Measurements from ENCODE around the gene RCAN1.
"Not testable (repeated sequence)": the region's sequence is repeated elsewhere in the genome, so short reads cannot be mapped to it uniquely, and the experiment has no call there.

RCAN1 gene

DNA sequence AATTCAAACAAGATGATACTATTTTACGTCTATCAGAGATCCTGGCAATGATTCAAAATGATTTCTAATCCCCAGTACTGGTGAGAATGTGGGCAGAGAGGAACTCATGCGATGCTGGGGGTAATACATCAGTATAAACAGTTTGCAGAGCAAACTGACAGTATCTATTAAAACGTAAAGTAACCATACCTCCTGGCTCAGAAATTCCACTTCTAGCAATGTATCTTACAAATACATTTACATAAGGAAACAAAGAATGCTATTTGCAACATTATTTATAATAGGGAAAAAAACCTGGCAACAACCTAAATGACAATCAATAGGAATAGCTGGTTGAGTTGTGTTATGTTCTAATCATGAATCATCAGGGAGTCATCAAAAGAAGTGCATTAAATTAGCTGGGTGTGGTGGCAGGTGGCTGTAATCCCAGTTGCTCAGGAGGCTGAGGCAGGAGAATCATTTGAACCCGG lies 15.9 kb downstream of the RCAN1 start:
- DNase-seq = peak; percentile 74

DNA sequence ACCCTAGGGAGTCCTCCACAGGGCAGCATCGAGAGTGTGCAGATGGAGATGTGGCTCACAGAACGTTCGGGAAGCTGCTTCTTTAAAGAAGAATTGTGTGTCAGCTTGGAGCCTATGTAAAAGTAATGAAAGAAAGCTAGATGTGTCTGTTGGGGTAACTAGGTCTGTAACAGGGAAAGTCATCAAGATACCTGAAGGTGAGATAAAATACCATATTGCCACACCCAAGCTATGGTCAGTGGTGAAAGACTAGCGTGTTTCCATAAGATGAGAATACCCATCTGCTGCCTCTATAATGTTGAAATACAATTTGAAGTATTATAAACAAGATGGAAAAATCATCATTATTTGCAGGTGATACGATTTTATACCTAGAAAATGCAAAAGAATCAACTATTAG lies 17.5 kb downstream of the RCAN1 start:
- peak; percentile 65 for DNase-seq

DNA sequence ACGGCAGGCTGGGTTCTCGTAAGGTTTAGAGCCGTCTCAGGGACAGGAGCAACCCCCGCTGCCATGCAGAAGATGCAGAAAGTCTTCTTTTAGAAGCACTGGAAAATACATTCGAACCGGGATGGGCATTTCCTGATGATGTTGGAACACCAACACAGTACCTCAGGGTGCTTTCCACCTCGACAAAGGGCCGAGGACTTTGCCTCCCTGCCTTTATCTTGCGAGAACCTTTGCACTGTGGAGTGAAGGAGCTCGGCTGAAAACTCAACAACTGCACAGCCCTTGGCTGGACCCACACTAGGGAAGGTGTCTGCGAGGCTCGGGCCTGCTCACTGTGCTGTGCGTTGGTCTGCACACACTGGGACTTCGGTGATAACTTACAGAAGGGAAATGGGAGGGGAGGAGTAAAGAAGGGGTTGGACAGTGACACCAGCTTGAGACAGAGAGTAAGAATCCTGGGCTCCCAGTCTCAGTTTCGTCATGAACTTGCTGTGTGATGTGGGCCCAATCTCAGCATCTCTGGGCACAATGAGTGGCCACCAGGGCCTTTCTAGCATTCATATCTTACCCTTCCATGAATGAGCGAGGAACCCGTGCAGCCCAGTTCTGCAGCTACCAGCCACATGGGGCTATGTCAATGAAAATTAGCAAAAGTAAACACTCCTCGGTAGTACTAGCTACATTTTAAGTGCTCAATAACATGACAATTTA lies 18.2 kb downstream of the RCAN1 start:
- peak; percentile 71 for DNase-seq

DNA sequence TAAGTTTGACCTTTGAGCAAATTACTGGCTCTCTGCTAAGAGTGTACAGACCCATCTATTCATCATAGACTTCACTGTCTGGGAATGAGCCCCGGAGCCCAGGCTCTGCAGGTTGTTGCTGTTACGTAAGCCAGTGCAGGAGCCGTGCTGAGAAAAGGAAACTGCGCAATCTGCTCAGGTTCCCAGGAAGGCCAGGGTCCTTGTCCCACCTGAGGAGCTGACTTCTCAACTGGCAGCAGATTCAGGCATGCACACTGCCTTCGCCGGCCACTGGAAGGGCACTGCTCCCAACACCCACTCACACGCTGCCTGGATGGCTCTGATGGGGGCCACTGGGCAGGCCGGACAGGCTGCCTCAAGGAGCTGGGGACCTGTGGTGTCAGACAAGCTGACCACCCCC lies 19.5 kb downstream of the RCAN1 start:
- peak; percentile 26 for DNase-seq

DNA sequence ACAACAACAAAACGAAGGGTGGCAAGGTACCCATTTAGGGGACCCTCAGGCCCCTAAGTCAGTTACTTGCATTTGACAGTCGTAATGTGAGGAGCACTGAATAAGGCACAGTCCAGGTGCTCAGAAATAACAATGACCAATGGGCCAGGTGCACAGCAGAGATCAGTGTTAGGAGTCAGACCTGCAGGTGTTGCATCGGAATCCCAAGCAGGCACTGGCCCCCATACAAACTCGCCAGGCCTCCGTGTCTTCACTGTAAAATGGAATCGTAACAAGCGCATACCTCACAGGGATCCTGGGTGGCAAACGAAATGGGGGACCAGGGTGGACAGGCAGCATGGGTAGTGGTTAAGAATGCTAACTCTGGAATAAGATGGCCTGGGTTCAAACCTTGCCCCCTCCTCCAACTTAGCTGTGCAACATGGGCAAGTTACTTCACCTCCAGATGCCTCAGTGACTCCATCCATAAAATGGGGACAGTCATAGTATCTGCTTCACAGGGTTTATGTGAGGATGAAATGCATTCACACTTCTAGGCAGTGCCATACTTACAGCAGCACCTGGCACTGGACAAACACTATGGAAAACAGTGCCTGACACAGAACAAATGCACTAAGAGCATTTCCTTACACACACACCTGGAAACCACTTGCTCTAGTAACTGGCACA lies 20.2 kb downstream of the RCAN1 start:
- DNase-seq = peak; percentile 42

DNA sequence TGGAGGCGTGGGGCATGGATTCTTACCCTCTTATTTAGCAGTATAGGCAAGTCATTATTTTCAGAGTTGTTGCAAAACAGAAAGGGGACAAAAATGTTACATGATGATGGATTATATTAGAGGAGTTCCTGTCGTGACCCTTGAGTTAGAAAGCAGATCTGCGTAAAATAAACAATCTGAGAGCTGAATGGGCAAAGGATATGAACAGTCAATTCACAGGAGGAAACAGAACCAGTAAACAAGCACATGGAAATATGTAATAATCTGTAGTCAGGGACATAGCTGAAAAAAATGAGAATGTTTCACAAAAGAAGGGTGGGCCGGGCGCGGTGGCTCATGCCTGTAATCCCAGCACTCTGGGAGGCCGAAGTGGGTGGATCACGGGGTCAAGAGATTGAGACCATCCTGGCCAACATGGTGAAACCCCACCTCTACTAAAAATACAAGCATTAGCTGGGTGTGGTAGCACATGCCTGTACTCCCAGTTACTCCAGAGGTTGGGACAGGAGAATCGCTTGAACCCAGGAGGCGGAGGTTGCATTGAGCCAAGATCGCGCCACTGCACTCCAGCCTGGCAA lies 20.9 kb downstream of the RCAN1 start:
- DNase-seq = peak; percentile 57

DNA sequence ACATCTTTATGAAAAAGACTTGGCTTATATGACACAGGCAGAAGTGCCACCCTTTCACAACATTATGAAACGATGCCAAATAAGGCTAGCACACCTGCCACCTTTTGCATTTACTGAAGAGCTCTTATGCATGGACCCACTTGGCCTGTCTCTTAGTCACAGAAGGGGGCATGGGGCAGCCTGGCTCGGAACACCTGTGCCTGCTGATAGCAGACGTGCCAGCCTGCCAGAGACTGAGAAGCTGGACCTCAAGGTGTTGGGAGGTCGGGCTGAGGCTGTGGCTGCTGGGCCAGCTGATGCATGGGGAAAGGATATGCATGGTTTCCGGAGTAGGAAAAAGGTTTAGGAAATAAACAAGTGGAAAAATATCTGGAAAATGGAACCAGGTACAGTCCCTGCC lies 21.5 kb downstream of the RCAN1 start:
- DNase-seq = peak; percentile 95

DNA sequence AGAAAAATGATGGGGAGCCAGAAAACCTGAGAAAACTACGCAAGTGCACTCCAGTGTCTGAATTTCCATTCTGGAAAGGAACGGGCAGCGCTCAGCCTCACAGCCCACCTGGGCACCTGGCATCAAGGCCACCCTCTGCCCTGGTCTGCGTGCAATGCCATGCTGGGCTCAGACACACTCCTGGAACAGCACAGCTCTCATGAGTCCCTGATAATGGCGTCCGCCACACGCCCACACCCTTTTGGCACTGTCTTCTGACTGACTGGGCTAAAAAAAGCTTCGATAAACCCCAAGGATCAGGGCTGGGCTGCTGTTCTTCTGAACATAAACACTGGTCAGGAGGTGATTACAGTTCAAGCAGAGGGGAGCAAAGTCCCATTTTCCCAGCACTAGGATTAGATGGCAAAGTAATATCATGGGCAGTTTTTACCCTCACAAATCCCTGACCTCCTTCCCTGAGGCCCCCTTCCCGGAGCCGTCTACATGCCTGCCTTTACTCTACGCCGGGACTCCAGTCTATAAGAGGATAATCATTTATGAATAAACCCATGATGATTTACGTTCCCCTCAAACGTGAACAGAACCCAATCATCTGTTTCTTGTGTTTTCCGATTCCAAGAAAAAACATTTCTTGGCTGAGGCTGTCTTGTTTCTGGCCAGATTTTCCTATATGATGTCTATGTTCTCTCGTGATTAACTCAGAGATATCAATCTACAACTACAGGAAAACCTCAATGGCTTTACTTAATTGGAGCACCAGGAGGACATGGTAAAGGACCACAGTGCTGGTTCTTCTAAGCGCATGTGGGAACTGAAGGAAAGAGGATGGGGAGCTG lies 22.6 kb downstream of the RCAN1 start:
- peak; percentile 54 for DNase-seq

DNA sequence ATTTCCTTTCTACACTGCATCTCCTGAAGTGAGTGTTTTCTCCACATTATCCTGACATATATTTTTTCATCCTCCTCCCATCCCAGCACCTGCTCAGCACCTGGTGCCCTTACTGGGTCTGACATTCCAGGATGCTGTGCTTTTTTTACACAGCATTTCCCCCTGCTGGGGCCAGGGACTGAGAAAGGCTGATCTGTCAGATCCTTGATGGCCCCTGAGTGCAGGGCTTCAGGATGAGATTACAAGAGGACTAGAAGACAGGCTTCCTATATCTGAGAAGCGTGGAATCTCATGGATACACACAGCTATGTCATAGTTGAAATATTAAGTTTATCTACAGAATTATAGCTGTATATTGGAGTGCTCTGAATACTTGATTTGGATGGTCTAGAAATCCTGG lies 24.4 kb downstream of the RCAN1 start:
- peak; percentile 81 for DNase-seq

DNA sequence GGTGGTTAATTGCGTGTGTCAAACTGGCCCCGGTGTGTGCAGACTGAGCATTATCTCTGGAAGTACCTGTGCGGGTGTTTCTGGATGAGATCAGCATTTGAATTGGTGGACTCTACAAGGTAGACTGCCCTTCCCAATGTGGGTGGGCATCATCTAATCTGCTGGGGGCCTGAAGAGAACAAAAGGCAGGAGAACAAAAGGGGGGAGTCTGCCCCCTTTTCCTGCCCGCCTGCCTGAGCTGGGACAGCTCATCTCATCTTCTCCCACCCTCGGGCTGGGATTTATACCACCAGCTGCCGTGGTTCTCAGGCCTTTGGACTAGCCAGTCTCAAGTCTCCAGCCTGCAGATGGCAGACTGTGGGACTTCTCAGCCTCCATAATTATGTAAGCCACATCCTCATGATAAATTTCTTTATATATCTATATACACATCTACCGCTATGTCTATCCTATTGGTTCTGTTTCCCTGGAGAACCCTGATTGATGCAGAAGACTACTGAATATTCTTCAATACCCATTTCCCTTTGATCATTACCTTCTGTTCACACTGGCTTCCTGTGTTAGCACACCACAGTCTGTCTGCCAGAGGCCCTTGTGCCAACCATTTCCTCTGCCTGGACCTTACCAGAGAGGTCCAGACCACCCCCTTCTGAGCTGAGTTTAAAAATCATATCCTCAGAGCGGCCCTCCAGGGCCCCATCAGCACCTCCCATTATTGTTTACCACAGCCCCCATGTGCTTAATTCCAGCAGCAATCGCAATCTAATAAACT lies 25.2 kb downstream of the RCAN1 start:
- peak; percentile 52 for DNase-seq

DNA sequence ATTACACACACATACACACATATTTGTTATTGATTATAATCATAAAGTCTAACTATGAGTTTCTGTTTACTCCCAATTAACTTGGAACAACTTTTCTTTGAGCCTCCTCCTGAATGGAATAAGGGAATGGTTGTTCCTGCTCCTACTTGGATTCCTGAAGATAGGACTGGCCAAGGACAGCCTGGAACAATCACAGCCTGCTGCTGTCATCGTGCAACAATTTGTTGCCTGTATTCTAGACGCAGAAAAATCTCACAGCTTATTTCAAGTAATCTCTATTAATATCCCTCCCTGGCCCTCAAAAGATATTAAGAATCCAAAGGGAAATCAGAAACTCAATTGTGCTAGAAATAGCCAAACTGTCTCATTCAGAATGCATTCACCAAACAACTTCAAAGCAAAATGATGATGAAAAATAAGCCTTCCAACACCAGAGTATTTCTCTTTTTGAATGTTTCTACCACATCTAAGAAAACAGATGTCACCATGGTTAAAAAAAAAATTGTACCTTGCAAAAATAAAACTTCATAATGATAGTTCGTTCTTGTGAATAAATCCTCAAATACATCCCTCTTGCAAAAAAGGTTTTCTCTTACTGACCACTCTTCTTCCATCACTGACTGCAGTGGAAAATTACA lies 30.9 kb downstream of the RCAN1 start:
- DNase-seq = no peak

DNA sequence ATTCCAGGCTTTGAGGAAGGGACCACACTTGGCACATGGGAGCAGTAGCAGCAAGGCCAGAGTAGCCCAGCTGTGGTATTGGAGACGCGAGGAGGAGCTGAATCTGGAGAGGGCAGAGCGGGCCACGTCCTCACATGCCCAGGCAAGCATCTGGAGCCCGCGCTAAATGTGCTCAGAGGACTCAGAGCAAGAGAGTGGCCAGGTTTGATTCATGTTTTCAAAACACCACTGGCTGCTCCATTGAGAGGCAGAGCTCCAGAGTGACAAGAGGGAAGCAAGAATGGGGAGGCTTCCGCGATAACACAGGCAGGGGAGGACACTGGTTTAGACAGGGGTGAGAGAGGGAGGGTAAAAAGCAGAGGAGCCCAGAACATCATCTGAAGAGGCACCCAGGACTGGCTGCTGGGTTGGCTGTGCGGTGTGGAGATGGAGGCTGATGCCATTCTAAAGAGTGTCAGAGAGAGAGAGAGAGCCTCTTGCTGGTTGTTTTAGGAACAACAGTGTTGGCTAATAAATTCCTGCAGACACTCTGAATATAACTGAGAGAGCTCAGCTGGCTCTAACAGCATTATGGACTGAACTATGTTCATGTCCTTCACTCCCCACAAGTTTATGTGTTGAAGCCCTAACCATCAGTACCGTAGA lies 32.3 kb downstream of the RCAN1 start:
- no peak for DNase-seq

DNA sequence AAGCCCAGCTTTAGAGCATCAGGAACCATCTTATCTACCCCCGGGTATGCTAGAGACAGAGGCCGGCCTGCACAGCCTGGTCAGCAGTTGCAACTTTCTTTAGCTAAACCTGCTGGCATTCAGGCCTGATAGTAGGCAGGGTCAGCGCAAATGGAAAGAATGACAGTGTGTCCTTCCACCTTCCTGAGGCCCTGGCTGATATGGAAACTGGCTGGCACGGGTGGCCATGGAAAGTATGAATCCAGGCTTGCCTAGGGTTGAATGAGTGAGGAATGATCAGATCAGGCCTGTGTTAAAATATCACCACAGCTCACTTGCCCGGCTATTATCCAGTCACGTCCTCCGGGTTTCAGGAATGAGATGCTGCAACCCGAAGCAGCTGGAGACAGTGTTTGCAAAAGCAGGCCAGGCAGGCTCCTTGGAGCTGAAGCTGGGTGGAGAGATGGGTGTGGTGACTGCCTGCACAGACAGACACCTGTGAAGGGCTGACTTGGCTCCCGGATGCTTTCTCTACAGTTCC lies 34.7 kb downstream of the RCAN1 start:
- no peak for DNase-seq

DNA sequence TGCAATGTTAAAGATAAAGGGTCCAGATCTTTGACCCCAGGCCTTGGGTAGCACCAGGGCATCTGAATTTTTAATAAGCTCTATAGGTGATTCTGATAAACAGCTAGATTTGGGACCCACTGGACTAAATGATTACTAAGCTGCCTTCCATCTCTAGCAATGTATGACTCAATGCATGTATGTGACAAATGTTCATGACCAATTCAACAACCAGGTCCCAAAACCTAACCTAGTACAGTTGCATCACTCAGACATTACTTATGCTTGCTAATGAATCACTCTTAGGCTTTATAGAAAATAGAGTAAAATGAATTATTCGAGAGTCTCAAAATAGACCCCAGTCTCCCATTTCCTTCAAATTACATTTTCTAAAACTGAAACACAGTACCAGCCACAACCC lies 35.5 kb downstream of the RCAN1 start:
- DNase-seq = no peak

DNA sequence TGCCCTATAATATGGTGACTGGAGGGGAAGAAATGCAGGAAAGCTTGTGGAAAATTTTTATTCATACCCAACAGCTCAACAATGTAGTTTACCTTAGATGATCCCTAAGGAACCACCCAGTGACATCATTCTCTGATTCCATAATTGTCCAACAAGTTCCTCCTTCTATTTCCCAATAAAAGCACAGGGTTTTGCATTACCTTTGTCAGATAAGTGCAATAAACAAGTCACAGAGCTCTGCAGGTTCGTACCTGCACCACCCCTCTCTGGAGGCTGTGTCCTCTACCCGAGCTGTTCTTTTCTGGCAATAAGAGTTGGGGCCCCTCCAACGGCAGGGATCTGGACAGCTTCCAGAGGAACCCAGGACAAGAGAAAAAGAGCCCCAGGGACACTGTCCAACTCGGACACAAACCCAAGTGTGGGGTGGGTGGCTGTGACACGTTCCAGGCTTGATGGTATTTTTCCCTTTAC lies 38.8 kb downstream of the RCAN1 start:
- no peak for DNase-seq

DNA sequence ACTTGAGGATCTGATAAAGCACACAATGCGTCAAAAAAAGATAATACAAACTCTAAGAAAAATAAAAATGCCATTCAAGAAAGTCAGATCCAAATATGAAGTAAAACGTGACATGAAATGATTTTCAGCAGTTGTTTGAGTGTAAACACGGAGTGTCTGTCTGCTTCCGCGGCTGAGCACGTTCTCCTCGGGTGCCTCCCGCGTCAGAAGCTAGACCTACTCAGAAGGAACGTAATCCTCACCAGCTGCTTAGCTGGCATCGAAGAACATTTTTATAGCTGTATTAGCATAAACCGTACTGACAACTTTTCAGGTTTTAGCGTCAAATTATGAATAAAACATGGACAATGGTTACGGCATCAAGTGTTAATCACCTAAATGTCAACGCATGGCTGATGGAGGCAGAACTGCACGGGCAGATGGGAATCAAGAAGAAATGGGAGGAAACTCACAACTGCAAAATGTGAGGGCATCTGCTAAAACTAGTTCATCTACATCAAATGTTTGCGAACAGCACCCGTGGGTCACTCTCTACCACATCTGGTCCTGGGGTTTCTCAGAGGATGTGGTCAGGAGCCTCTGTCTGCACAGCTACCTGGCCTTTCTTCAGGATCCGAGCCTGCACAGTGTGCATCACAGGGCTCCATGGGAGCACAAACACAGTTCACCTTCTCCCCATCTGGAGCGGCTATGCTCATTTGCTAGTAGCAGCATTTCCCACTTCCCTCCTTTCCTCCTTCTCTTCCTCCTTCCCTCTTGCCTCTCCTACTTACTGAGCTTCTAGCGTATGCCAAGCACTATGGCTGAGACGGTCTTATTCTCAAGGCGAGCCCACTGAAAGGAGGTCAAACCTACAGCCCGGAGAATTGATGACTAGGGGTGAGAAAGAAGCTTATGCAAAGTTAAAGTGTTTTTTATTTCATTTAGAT lies 40.0 kb downstream of the RCAN1 start:
- no peak for DNase-seq

DNA sequence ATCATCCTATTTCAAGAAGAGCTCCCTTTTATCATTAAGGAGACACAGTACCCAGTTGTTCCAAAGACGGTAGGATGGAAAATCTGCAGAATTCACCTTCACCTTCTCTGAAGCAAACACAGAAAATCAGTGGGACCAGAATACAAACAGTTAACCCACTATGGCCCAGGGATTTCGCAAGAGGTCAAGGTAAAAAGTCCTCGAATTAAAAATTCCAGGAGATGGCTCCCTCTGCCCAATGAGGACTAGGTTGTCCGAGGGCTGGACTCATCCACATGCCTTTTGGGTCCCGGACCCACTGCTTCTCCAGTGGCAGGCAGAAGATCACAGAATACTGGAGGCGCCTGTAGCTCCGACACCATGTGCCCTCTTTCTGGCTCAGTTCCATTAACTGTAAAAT lies 42.9 kb downstream of the RCAN1 start:
- no peak for DNase-seq

DNA sequence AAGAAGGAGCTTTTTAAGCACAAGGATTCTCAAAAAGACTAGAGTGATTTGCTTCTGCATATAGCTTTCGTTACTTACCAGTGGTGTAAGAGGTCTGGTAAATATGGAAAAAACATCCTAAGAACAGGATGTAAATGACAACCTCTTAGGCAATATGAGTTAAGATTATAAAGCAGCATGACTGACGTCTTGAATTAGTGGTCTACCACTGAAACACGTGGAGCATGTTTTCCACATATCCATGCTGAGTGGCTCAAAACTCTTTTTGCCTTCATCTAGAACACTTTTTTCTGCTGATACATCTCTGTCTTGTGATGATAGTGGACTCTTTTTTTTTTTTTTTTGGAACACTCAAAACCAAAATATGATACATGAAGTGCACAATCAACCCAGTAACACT lies 44.6 kb downstream of the RCAN1 start:
- no peak for DNase-seq

DNA sequence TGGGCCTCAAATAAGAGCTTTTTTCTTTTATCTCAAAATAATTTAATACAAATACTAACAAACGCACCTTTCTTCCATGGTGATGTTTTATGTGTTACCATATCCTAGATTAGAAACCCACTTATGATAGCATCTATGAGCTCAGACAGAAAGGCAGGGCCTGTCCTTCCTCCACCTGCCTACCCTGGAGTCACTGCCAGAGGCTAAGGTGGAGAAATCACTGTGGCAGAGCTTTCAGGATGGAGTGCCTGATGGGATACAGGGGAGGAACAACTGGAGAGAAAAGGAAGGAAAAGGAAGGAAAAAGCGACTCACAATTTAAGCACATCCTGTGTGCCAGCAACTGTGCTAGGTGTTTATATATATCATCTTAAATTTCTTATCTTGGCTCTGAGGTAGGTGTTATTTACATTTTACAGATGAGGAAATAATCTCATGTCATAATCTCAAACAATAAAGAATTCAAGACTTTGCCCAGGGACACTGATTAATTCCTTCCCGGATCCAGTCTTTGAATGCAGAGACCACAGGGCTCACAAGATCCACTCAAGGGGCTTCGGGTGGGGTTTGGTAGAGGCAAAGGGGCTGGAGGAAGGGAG lies 45.4 kb downstream of the RCAN1 start:
- no peak for DNase-seq

DNA sequence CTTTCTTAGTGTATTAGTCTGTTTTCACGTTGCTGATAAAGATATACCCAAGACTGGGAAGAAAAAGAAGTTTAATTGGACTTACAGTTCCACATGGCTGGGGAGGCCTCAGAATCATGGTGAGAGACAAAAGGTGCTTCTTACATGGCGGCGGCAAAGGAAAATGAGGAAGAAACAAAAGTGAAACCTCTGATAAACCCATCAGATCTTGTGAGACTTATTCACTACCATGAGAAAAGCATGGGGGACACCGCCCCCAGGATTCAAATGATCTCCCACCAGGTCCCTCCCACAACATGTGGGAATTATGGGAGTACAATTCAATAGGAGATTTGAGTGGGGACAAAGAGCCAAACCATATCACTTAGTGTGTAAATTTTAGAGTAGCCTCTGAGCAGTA lies 46.1 kb downstream of the RCAN1 start:
- DNase-seq = not testable (repeated sequence)
